Spleen (tissue), 7 donors: ENCODE data around the gene PAPOLG.

Experiments
- POLR2AphosphoS5 ChIP-seq, 3 donors: sonication (generic); formaldehyde crosslinking; IDR thresholded peaks; one replicate each; pipeline ENCODE4 v1.5.1; 2017; ENCODE audit warnings: antibody characterized with exemption in 3 of 3
- TF ChIP-seq, protein P1 (sequence below), 11 experiments: fragments of 200-600 bp in 7 of 11; fragments of 450-650 bp in 4 of 11; sonication (generic) in 4 of 11; IDR thresholded peaks in 8 of 11; conservative IDR thresholded peaks in 3 of 11; 1 replicate in 7 of 11; 2 replicates in 4 of 11; pipeline versions ENCODE4 v1.4.0 to v1.8.0; 2016 to 2021; ENCODE audit warnings: antibody characterized with exemption in 11 of 11, inconsistent platforms in 4 of 11, mild to moderate bottlenecking in 1 of 11
- donor health status: DM: no; HTN: no; CAD: no; lungs with moderate emphysema.
- donor health status: DM: no; HTN: no; CAD: no.
- donor health status: DM: no; HTN: no; CAD: no.

DNA sequence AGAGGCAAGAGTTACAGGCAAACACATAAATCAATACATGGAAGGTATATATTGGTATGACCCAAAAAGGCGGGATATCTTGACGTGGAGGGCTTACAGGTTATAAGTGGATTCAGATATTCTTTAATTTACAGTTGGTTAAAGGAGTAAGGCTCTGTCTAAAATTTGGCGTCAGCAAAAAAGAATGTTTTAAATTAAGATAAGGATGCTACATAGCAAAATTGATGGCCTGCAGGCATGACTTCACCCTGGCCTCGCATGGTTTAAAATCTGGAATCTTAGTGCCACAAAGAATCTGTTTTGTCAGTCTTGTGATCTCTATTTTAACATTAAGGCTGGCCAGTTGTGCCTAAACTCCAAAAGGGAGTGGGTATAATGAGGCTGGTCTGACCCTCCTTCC, 66.9 kb downstream of the PAPOLG start:
- TF ChIP-seq, protein P1, sequence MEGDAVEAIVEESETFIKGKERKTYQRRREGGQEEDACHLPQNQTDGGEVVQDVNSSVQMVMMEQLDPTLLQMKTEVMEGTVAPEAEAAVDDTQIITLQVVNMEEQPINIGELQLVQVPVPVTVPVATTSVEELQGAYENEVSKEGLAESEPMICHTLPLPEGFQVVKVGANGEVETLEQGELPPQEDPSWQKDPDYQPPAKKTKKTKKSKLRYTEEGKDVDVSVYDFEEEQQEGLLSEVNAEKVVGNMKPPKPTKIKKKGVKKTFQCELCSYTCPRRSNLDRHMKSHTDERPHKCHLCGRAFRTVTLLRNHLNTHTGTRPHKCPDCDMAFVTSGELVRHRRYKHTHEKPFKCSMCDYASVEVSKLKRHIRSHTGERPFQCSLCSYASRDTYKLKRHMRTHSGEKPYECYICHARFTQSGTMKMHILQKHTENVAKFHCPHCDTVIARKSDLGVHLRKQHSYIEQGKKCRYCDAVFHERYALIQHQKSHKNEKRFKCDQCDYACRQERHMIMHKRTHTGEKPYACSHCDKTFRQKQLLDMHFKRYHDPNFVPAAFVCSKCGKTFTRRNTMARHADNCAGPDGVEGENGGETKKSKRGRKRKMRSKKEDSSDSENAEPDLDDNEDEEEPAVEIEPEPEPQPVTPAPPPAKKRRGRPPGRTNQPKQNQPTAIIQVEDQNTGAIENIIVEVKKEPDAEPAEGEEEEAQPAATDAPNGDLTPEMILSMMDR (IDR thresholded peaks at IDR 0.05 in 8 of 11, conservative IDR thresholded peaks at IDR 0.05 in 3 of 11) = no peak
- TF ChIP-seq POLR2AphosphoS5 (IDR thresholded peaks at IDR 0.05) = no peak
